HepG2 (cell line): ENCODE measurements around the gene VIPR1. TPM values are rescaled to one million over a fixed set of nuclear protein-coding genes. Genes with fewer than 3 reads are reported as not detected.

Experiments
- ATAC-seq: fragments of 200-7000 bp; cut with Tn5 transposase; 3 replicates; pipeline ENCODE4 v1.9.1; 2020; ENCODE audit warnings: mild to moderate bottlenecking, moderate library complexity
- BruUV-seq: library from RNA; stranded (reverse); fragments of 400-500 nt; replicated peaks from 2 replicates; lab custom pipeline; 2021; lab: Mats Ljungman, UMichigan
- CTCF ChIA-PET: fragments of 300-600 bp; formaldehyde crosslinking; extraction: SDS; loops from one replicate; lab custom pipeline; 2021; ENCODE audit warnings: low total read pairs, inconsistent platforms, low intra/inter-chr PET ratio; lab: Yijun Ruan, JAX
- POLR2A ChIA-PET: fragments of 350-600 bp; sonication (Branson Sonifier 250); formaldehyde crosslinking; loops from one replicate; lab custom pipeline; 2020; ENCODE audit warnings: antibody characterized with exemption, inconsistent platforms; lab: Yijun Ruan, JAX
- DNase-seq: peaks from one replicate; pipeline ENCODE4 v3.0.0-alpha.2; 2015; ENCODE audit warnings: low spot score
- FAIRE-seq: peaks from 3 replicates; lab custom pipeline; 2011; peaks lifted over from hg19 to GRCh38; lab: Jason Lieb, UNC
- H2AFZ ChIP-seq: one replicate; pipeline ENCODE4 v1.6.1; 2011; ENCODE audit warnings: low read length, inconsistent platforms
- H3K27ac ChIP-seq: fragments of 300-600 bp; 3 replicates; pipeline ENCODE4 v1.8.0; 2011; ENCODE audit warnings: mixed run types, mild to moderate bottlenecking, mixed read lengths, low read length, inconsistent platforms; ENCODE audit not compliant: insufficient read depth; ENCODE audit errors: extremely low read length
- H3K27me3 ChIP-seq, 2 experiments: fragments of 200-600 bp in 1 of 2; 2 replicates in 1 of 2; 3 replicates in 1 of 2; pipeline versions ENCODE4 v1.6.0 to v1.8.0; 2011; ENCODE audit warnings: low read length in 2 of 2, mild to moderate bottlenecking in 2 of 2, moderate library complexity in 2 of 2, inconsistent platforms in 1 of 2; ENCODE audit not compliant: insufficient read depth in 2 of 2, control insufficient read depth in 1 of 2
- H3K36me3 ChIP-seq, 2 experiments: fragments of 200-600 bp in 1 of 2; replicated peaks in 1 of 2; 2 replicates in 1 of 2; 3 replicates in 1 of 2; pipeline versions ENCODE4 v1.5.1 to v1.8.0; 2011; ENCODE audit warnings: low read length in 2 of 2, inconsistent platforms in 1 of 2; ENCODE audit not compliant: insufficient read depth in 2 of 2, control insufficient read depth in 1 of 2
- H3K4me1 ChIP-seq: 2 replicates; pipeline ENCODE4 v1.5.1; 2012; ENCODE audit warnings: low read length, inconsistent platforms; ENCODE audit not compliant: insufficient read depth
- H3K4me2 ChIP-seq: 2 replicates; pipeline ENCODE4 v1.6.0; 2011; ENCODE audit warnings: low read depth, low read length, inconsistent platforms
- H3K4me3 ChIP-seq, 3 experiments: fragments of 200-600 bp in 1 of 3; sonication (generic), shearing (Covaris generic) in 1 of 3; replicated peaks in 1 of 3; 2 replicates each; pipeline ENCODE4 v1.5.1; 2011 to 2016; ENCODE audit warnings: low read length in 3 of 3, inconsistent platforms in 2 of 3, low read depth in 2 of 3, mild to moderate bottlenecking in 2 of 3, control low read depth in 1 of 3, mixed read lengths in 1 of 3; ENCODE audit not compliant: insufficient read depth in 1 of 3
- H3K79me2 ChIP-seq: one replicate; pipeline ENCODE4 v1.6.1; 2011; ENCODE audit warnings: low read length, inconsistent platforms; ENCODE audit not compliant: insufficient read depth
- H3K9ac ChIP-seq: 2 replicates; pipeline ENCODE4 v1.6.0; 2011; ENCODE audit warnings: mild to moderate bottlenecking, low read depth, low read length, inconsistent platforms; ENCODE audit not compliant: insufficient read depth
- H3K9me3 ChIP-seq: 2 replicates; pipeline ENCODE4 v1.5.1; 2012; ENCODE audit warnings: mild to moderate bottlenecking, low read length
- H4K20me1 ChIP-seq: 2 replicates; pipeline ENCODE4 v1.6.0; 2011; ENCODE audit warnings: inconsistent platforms, mild to moderate bottlenecking, low read length, moderate library complexity; ENCODE audit not compliant: insufficient read depth
- FOXA3 ChIP-seq: IDR thresholded peaks from 2 replicates; pipeline ENCODE4 v1.6.1; 2016; ENCODE audit warnings: missing genetic modification reagents, missing compliant biosample characterization
- FOXP1 ChIP-seq, 2 experiments: fragments of 450-650 bp in 1 of 2; IDR thresholded peaks; 2 replicates each; pipeline ENCODE4 v1.6.1; 2017 to 2018; ENCODE audit warnings: antibody characterized with exemption in 1 of 2
- HMGXB4 ChIP-seq, 2 experiments: sonication (generic) in 1 of 2; formaldehyde crosslinking in 1 of 2; IDR thresholded peaks; 2 replicates each; pipeline versions ENCODE4 v1.4.0 to v1.6.1; 2018 to 2020; ENCODE audit warnings: missing genetic modification reagents in 2 of 2, borderline replicate concordance in 1 of 2, low read depth in 1 of 2, mild to moderate bottlenecking in 1 of 2, missing biosample characterization in 1 of 2
- JUND ChIP-seq: sonication (generic); formaldehyde crosslinking; IDR thresholded peaks from 2 replicates; pipeline ENCODE4 v1.8.0; 2022; ENCODE audit warnings: mild to moderate bottlenecking, missing genetic modification reagents
- KDM4B ChIP-seq: sonication (generic); formaldehyde crosslinking; IDR thresholded peaks from 2 replicates; pipeline ENCODE4 v1.4.0; 2020; ENCODE audit warnings: missing genetic modification reagents
- MED13 ChIP-seq: sonication (generic); formaldehyde crosslinking; IDR thresholded peaks from 2 replicates; pipeline ENCODE4 v1.5.0; 2020; ENCODE audit warnings: missing genetic modification reagents
- PRPF4 ChIP-seq: fragments of 200-400 bp; formaldehyde crosslinking; IDR thresholded peaks from 2 replicates; pipeline ENCODE4 v1.6.1; 2016; ENCODE audit warnings: low read length, low read depth; ENCODE audit not compliant: poor library complexity, severe bottlenecking
- ZKSCAN1 ChIP-seq: fragments of 150-350 bp; IDR thresholded peaks from 2 replicates; pipeline ENCODE4 v1.6.1; 2014; ENCODE audit warnings: low read length
- ZKSCAN8 ChIP-seq: IDR thresholded peaks from 2 replicates; pipeline ENCODE4 v1.6.1; 2016; ENCODE audit warnings: borderline replicate concordance, missing genetic modification reagents, missing compliant biosample characterization
- ZNF101 ChIP-seq: sonication (generic); formaldehyde crosslinking; IDR thresholded peaks from 2 replicates; pipeline ENCODE4 v1.4.0; 2020; ENCODE audit warnings: mild to moderate bottlenecking, low read depth, missing genetic modification reagents, borderline replicate concordance
- ZNF766 ChIP-seq: sonication (generic); formaldehyde crosslinking; IDR thresholded peaks from 2 replicates; pipeline ENCODE4 v1.5.0; 2020; ENCODE audit warnings: missing genetic modification reagents, borderline replicate concordance
- in situ Hi-C: cut with HindIII; loops from 2 replicates; pipeline ENCODE4 v1.10.0; 2017; ENCODE audit warnings: low pct_unique_long_range_greater_than_20kb; ENCODE audit not compliant: extremely low pct_ligation_motif_present
- intact Hi-C: fragments of 100-400 bp; cut with micrococcal nuclease; formaldehyde crosslinking; loops from one replicate; pipeline ENCODE4 v1.10.0; 2022; ENCODE audit not compliant: unreplicated experiment
- polyA plus RNA-seq, 8 experiments: library from polyadenylated mRNA; depleted of rRNA in 3 of 8; stranded (reverse) in 7 of 8; unstranded in 1 of 8; fragments of >200 nt; fragmentation: Illumina TruSeq in 4 of 8; extraction: Trizol in 4 of 8; gene quantifications; 2 replicates each; pipeline versions ENCODE4 v1.2.1 to v1.2.3, GENCODE V29; 2011 to 2016; ENCODE audit warnings: low read depth in 4 of 8, missing spikeins in 1 of 8, mixed read lengths in 1 of 8; ENCODE audit not compliant: insufficient read depth in 1 of 8
- total RNA-seq, 5 experiments: library from RNA; depleted of rRNA; stranded (reverse); fragments of >200 nt; fragmentation: Illumina TruSeq; extraction: Trizol; gene quantifications; 2 replicates each; pipeline ENCODE4 v1.2.3, GENCODE V29; 2016; ENCODE audit warnings: low read depth in 1 of 5
- TF ChIP-seq, protein P1 (sequence below): sonication (generic); formaldehyde crosslinking; IDR thresholded peaks from 2 replicates; pipeline ENCODE4 v1.8.1; 2023; ENCODE audit warnings: mild to moderate bottlenecking, missing genetic modification reagents

VIPR1 gene
- total and polyA plus RNA-seq, 2 of the 13 experiments (the other 11 are each of a cell fraction or from before 2014, with no cell fraction given) = 0.04 to 0.11 TPM

DNA sequence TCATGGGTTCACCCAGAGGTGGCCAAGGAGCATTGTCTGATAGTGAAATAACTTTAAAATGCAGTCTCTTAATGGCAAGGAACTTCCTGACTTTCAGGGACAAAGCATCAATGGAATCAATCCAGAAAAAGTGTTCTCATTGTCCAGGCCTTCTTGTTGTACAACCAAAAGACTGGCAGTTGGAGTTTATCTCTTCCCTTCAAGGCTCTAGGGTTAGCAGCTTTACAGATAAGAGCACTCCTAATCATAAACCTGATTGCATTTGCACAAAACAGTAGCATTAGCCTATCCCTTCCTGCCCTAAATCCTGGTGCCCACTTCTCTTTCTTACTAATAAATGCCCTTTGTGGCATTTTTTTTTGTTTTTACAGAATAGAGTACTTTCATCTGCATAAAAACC, 43.3 kb upstream of the VIPR1 start:
- no peak for DNase-seq
- H3K9ac ChIP-seq = no peak overlapping the region
- ATAC-seq = no peak
- H3K27ac ChIP-seq = no peak overlapping the region
- BruUV-seq = no TSS peak
- TF ChIP-seq FOXP1 (IDR thresholded peaks at IDR 0.05) (no peak), FOXP1 (CRISPR knock-in tag; IDR thresholded peaks at IDR 0.05) (no peak), ZNF766 (CRISPR knock-in tag) (no peak), ZKSCAN8 (no peak), ZNF101 (no peak), ZKSCAN1 (no peak), HMGXB4 (CRISPR knock-in tag; IDR thresholded peaks at IDR 0.05; ENCODE audit: borderline replicate concordance in 1 of 2, low read depth in 1 of 2) (no peak), KDM4B (CRISPR knock-in tag) (no peak), PRPF4 (no peak), JUND (CRISPR knock-in tag) (no peak), MED13 (CRISPR knock-in tag) (no peak), FOXA3 (no peak)
- TF ChIP-seq, protein P1, sequence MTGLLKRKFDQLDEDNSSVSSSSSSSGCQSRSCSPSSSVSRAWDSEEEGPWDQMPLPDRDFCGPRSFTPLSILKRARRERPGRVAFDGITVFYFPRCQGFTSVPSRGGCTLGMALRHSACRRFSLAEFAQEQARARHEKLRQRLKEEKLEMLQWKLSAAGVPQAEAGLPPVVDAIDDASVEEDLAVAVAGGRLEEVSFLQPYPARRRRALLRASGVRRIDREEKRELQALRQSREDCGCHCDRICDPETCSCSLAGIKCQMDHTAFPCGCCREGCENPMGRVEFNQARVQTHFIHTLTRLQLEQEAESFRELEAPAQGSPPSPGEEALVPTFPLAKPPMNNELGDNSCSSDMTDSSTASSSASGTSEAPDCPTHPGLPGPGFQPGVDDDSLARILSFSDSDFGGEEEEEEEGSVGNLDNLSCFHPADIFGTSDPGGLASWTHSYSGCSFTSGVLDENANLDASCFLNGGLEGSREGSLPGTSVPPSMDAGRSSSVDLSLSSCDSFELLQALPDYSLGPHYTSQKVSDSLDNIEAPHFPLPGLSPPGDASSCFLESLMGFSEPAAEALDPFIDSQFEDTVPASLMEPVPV = no peak
- TF ChIP-seq, all 625 proteins: peak for 0
- no peak overlapping the region for H3K4me2 ChIP-seq
- no peak for FAIRE-seq
- ChIA-PET CTCF (no interaction called here), POLR2A (no interaction called here)
- no peaks in the 10 kb centered on the region for H3K36me3 ChIP-seq
- H3K4me1 ChIP-seq = no peaks in the 10 kb centered on the region
- H3K79me2 ChIP-seq = no peaks in the 10 kb centered on the region
- no peaks in the 10 kb centered on the region for H4K20me1 ChIP-seq
- H3K9me3 ChIP-seq = peaks cover 16% of the 10 kb centered on the region; the same call in 1 of the 2 replicates
- no peaks in the 10 kb centered on the region for H3K27me3 ChIP-seq
- intact Hi-C loops = no loop called here
- no peak overlapping the region for H2AFZ ChIP-seq
- H3K4me3 ChIP-seq = no peak overlapping the region
- in situ Hi-C loops = no loop called here
